CD14-positive monocyte (primary cell): ENCODE data around the gene DAB2IP. TPM values are rescaled to one million over a fixed set of nuclear protein-coding genes. Genes with fewer than 3 reads are reported as not detected.

Experiments used
- DNase-seq, 3 donors: peaks; one replicate each; pipeline ENCODE4 v3.0.0-alpha.2; 2011 to 2022
- H2AFZ ChIP-seq: 2 replicates; pipeline ENCODE4 v1.6.0; 2012; ENCODE audit warnings: mild to moderate bottlenecking, low read depth, low read length, inconsistent platforms; ENCODE audit not compliant: insufficient read depth, poor library complexity, severe bottlenecking
- H3K27ac ChIP-seq, 2 donors: 1 replicate in 1 of 2; 2 replicates in 1 of 2; pipeline ENCODE4 v1.5.1; 2012 to 2013; ENCODE audit warnings: low read length in 2 of 2, control low read depth in 1 of 2, inconsistent platforms in 1 of 2, low read depth in 1 of 2, mild to moderate bottlenecking in 1 of 2
- H3K27me3 ChIP-seq, 2 donors: one replicate each; pipeline versions ENCODE4 v1.6.0 to v1.6.1; 2011 to 2013; ENCODE audit warnings: low read length in 2 of 2; ENCODE audit not compliant: control insufficient read depth in 2 of 2, insufficient read depth in 2 of 2
- H3K36me3 ChIP-seq, 2 donors: replicated peaks in 1 of 2; 1 replicate in 1 of 2; 2 replicates in 1 of 2; pipeline versions ENCODE4 v1.5.1 to v1.6.1; 2012 to 2013; ENCODE audit warnings: low read length in 2 of 2, control low read depth in 1 of 2, inconsistent platforms in 1 of 2, mild to moderate bottlenecking in 1 of 2; ENCODE audit not compliant: insufficient read depth in 2 of 2, control insufficient read depth in 1 of 2
- H3K4me1 ChIP-seq, 2 donors: 1 replicate in 1 of 2; 2 replicates in 1 of 2; pipeline versions ENCODE4 v1.5.1 to v1.6.1; 2012 to 2013; ENCODE audit warnings: low read length in 2 of 2, control low read depth in 1 of 2, inconsistent platforms in 1 of 2, mild to moderate bottlenecking in 1 of 2, moderate library complexity in 1 of 2; ENCODE audit not compliant: insufficient read depth in 2 of 2, control insufficient read depth in 1 of 2
- H3K4me2 ChIP-seq: replicated peaks from 2 replicates; pipeline ENCODE3; 2012; ENCODE audit warnings: low read length, moderate library complexity, mild to moderate bottlenecking; ENCODE audit not compliant: poor library complexity, severe bottlenecking; ENCODE audit errors: extremely low read depth
- H3K4me3 ChIP-seq, 3 experiments: fragments of 200-600 bp in 1 of 3; sonication (generic) in 1 of 3; replicated peaks in 1 of 3; 1 replicate in 2 of 3; 2 replicates in 1 of 3; pipeline ENCODE4 v1.5.1; 2011 to 2013; ENCODE audit warnings: low read length in 3 of 3, mild to moderate bottlenecking in 3 of 3, control low read depth in 2 of 3, low read depth in 2 of 3, inconsistent platforms in 1 of 3, moderate library complexity in 1 of 3
- H3K79me2 ChIP-seq: 2 replicates; pipeline ENCODE4 v1.6.0; 2012; ENCODE audit warnings: mild to moderate bottlenecking, control low read depth, inconsistent platforms, low read length, moderate library complexity; ENCODE audit not compliant: insufficient read depth
- H3K9ac ChIP-seq: 2 replicates; pipeline ENCODE4 v1.6.0; 2017; ENCODE audit warnings: low read length, mild to moderate bottlenecking; ENCODE audit not compliant: insufficient read depth, poor library complexity, severe bottlenecking
- H3K9me3 ChIP-seq, 2 donors: replicated peaks in 1 of 2; 1 replicate in 1 of 2; 2 replicates in 1 of 2; pipeline versions ENCODE4 v1.5.1 to v1.6.1; 2012 to 2013; ENCODE audit warnings: low read length in 2 of 2, control low read depth in 1 of 2; ENCODE audit not compliant: control insufficient read depth in 1 of 2, insufficient read depth in 1 of 2
- H4K20me1 ChIP-seq: 2 replicates; pipeline ENCODE4 v1.6.0; 2012; ENCODE audit warnings: mild to moderate bottlenecking, low read length, control low read depth, moderate library complexity; ENCODE audit not compliant: insufficient read depth
- H3K27ac Mint-ChIP-seq, 7 donors: one replicate each; pipeline ENCODE4 v1.8.0; 2020; ENCODE audit warnings: mild to moderate bottlenecking in 7 of 7, mixed read lengths in 7 of 7, moderate library complexity in 6 of 7, inconsistent platforms in 2 of 7
- H3K27me3 Mint-ChIP-seq, 3 donors: one replicate each; pipeline ENCODE4 v1.8.0; 2021 to 2022; ENCODE audit warnings: low read depth in 3 of 3, mild to moderate bottlenecking in 3 of 3, mixed read lengths in 3 of 3, moderate library complexity in 3 of 3, inconsistent platforms in 1 of 3
- H3K36me3 Mint-ChIP-seq, 2 donors: one replicate each; pipeline ENCODE4 v1.8.0; 2020; ENCODE audit warnings: mixed read lengths in 2 of 2, inconsistent platforms in 1 of 2, mild to moderate bottlenecking in 1 of 2
- H3K4me1 Mint-ChIP-seq: one replicate; pipeline ENCODE4 v1.8.0; 2020; ENCODE audit warnings: mild to moderate bottlenecking, mixed read lengths
- H3K4me3 Mint-ChIP-seq, 2 donors: one replicate each; pipeline ENCODE4 v1.8.0; 2020; ENCODE audit warnings: mild to moderate bottlenecking in 2 of 2, mixed read lengths in 2 of 2, moderate library complexity in 1 of 2
- H3K9me3 Mint-ChIP-seq, 7 donors: one replicate each; pipeline ENCODE4 v1.8.0; 2020 to 2022; ENCODE audit warnings: mixed read lengths in 7 of 7, mild to moderate bottlenecking in 6 of 7, moderate library complexity in 6 of 7, inconsistent platforms in 2 of 7
- WGBS: methylation state at CpG from one replicate; pipeline ENCODE4 v1.1.5; 2013; ENCODE audit warnings: missing lambda C conversion rate; ENCODE audit not compliant: insufficient coverage; 5-methylcytosine and 5-hydroxymethylcytosine counted together
- intact Hi-C, 2 donors: fragments of 100-400 bp; cut with micrococcal nuclease; formaldehyde crosslinking; loops; one replicate each; pipeline versions ENCODE4 v1.15.0 to v1.15.1; 2023
- polyA plus RNA-seq, 3 donors: library from polyadenylated mRNA; depleted of rRNA in 1 of 3; unstranded in 2 of 3; stranded (reverse) in 1 of 3; fragments of 300-500 nt in 2 of 3; fragments of >200 nt in 1 of 3; fragmentation: Illumina TruSeq in 2 of 3; gene quantifications; 1 replicate in 2 of 3; 2 replicates in 1 of 3; pipeline ENCODE4 v1.2.3, GENCODE V29; 2012 to 2021
- TF ChIP-seq, protein P1 (sequence below): fragments of 200-600 bp; IDR thresholded peaks from one replicate; pipeline ENCODE4 v1.8.0; 2022; ENCODE audit warnings: antibody characterized with exemption, mild to moderate bottlenecking

DAB2IP gene
- polyA plus RNA-seq, 3 donors, result 0.13 TPM; not detected in 2

DNA sequence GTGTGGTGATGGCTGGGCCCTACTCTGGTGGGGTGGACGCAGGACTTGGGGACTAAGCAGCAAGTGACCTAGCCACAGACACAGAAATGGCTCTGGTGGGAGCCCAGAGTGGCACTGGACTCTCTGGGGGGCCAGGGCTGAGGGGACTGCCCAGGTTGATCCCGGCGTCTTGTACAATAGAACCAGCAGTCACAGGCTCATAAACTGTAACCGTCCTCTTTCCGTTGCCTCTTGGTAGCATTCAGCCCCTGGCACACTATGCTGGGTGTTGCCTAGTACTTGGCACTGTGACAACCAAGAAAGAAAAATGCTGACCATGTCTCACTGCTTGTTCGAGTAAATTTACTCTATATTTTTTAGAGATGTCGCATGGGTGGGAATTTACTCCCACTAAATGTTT lies 80.5 kb downstream of the DAB2IP start:
- TF ChIP-seq, protein P1, sequence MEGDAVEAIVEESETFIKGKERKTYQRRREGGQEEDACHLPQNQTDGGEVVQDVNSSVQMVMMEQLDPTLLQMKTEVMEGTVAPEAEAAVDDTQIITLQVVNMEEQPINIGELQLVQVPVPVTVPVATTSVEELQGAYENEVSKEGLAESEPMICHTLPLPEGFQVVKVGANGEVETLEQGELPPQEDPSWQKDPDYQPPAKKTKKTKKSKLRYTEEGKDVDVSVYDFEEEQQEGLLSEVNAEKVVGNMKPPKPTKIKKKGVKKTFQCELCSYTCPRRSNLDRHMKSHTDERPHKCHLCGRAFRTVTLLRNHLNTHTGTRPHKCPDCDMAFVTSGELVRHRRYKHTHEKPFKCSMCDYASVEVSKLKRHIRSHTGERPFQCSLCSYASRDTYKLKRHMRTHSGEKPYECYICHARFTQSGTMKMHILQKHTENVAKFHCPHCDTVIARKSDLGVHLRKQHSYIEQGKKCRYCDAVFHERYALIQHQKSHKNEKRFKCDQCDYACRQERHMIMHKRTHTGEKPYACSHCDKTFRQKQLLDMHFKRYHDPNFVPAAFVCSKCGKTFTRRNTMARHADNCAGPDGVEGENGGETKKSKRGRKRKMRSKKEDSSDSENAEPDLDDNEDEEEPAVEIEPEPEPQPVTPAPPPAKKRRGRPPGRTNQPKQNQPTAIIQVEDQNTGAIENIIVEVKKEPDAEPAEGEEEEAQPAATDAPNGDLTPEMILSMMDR, result no peak
- Histone ChIP-seq H3K27me3 (peaks cover 13 to 24% of the 10 kb centered on the region in 2 donors), H3K27ac (no peak overlapping the region), H2AFZ (no peak overlapping the region), H4K20me1 (no peaks in the 10 kb centered on the region), H3K36me3 (no peaks in the 10 kb centered on the region), H3K4me2 (no peak overlapping the region), H3K4me1 (peaks cover 3 to 6% of the 10 kb centered on the region in 2 donors), H3K79me2 (no peaks in the 10 kb centered on the region), H3K9me3 (no peaks in the 10 kb centered on the region), H3K9ac (no peak overlapping the region), H3K4me3 (no peak overlapping the region)
- H3K4me3 Mint-ChIP-seq, result no peak overlapping the region
- no peaks in the 10 kb centered on the region for H3K36me3 Mint-ChIP-seq
- peaks cover 0 to 8% (median 0%) of the 10 kb centered on the region in 7 donors for H3K9me3 Mint-ChIP-seq
- H3K27ac Mint-ChIP-seq, result no peak overlapping the region
- intact Hi-C loops, result no loop called here
- H3K27me3 Mint-ChIP-seq, result peaks cover 31 to 45% (median 41%) of the 10 kb centered on the region in 3 donors
- DNase-seq, result no peak
- H3K4me1 Mint-ChIP-seq, result peaks cover 9% of the 10 kb centered on the region
- 94% methylated on average over 4 of the region's 7 CpGs for WGBS

DNA sequence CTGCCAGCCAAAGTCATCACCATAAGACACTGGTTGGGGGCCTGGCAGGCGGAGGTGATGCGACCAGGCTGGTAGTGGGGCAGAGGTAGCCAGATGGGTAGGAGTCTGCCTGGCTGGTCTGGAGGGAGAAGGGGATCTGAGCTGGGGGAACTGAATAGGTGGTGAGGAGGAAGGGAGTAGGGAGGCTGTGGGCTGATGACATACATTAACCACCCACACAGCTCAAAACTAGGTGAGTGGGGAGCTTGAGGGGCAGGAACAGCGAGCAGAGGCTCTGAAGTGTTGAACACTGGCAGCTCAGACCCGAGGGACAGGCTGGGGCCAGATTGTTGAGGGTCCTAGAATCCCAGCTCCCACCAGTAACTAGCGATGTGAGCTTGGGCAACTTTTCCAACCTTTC lies 81.0 kb downstream of the DAB2IP start:
- Mint-ChIP-seq H3K27me3 (peaks cover 35 to 50% (median 44%) of the 10 kb centered on the region in 3 donors), H3K36me3 (no peaks in the 10 kb centered on the region), H3K4me3 (no peak overlapping the region), H3K4me1 (peaks cover 9% of the 10 kb centered on the region), H3K9me3 (peaks cover 0 to 11% (median 0%) of the 10 kb centered on the region in 7 donors), H3K27ac (no peak overlapping the region)
- no peaks in the 10 kb centered on the region for H3K9me3 ChIP-seq
- H3K9ac ChIP-seq, result no peak overlapping the region
- DNase-seq, result no peak
- no peak overlapping the region for H3K27ac ChIP-seq
- no peak overlapping the region for H3K4me2 ChIP-seq
- WGBS, result 100% methylated on average over 1 of the region's 5 CpGs
- no peaks in the 10 kb centered on the region for H3K79me2 ChIP-seq
- peaks cover 13 to 26% of the 10 kb centered on the region in 2 donors for H3K27me3 ChIP-seq
- H4K20me1 ChIP-seq, result no peaks in the 10 kb centered on the region
- no peaks in the 10 kb centered on the region for H3K36me3 ChIP-seq
- no peak overlapping the region for H3K4me3 ChIP-seq
- no peak overlapping the region for H2AFZ ChIP-seq
- intact Hi-C loops, result no loop called here
- TF ChIP-seq, protein P1, result no peak
- peaks cover 3 to 6% of the 10 kb centered on the region in 2 donors for H3K4me1 ChIP-seq
